ENCODE results near the gene DMC1. TPM values are rescaled to one million over a fixed set of nuclear protein-coding genes. Genes with fewer than 3 reads are reported as not detected.

DMC1 gene, protein sequence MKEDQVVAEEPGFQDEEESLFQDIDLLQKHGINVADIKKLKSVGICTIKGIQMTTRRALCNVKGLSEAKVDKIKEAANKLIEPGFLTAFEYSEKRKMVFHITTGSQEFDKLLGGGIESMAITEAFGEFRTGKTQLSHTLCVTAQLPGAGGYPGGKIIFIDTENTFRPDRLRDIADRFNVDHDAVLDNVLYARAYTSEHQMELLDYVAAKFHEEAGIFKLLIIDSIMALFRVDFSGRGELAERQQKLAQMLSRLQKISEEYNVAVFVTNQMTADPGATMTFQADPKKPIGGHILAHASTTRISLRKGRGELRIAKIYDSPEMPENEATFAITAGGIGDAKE
- total RNA-seq = 12.1 and 17.0 TPM in 2 replicates

DNA sequence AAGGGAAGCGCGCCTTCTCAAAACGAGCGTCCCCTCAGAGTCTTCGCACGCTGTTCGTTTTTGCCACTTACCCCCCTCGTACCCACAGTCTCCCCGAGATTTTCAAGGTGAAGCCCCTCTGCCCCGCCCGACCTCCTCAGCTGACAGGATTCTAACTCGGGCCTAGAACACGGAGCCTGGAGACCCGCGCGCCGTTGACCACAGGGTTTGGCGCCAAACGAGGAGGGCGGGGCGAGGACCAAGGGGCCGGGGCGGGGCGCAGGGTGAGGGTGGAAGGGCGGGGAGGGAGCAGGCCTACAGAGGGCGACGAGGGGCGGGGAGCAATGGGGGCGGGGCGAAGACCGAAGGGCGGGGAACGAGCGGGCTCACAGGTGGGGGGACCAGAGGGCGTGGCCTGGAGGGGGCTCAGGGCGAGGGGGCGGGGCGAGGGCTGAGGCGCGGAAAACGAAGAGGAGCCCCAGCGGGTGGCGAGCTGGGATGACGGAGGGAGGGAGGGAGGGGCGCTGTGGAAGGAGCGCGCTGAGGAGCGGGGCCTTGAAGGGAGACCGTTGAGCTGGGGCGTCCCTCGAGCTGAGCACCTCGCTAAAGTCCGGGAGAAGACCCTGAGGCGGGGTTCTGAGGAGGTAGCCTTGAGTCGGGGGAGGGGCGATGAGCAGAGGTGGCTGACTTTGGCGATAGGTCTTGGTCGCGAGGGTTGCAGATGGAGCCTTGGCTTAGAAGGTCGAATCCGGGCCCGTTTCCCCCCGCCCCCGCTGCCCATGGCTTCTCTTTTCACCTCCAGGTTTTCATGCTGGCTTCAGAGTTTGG, at the start of gene DMC1:
TSS of gene DMC1 (minus strand) at position 212 of the 807 bp plus-strand sequence. CDS start 1,927 bp downstream, outside the sequence.

DNA sequence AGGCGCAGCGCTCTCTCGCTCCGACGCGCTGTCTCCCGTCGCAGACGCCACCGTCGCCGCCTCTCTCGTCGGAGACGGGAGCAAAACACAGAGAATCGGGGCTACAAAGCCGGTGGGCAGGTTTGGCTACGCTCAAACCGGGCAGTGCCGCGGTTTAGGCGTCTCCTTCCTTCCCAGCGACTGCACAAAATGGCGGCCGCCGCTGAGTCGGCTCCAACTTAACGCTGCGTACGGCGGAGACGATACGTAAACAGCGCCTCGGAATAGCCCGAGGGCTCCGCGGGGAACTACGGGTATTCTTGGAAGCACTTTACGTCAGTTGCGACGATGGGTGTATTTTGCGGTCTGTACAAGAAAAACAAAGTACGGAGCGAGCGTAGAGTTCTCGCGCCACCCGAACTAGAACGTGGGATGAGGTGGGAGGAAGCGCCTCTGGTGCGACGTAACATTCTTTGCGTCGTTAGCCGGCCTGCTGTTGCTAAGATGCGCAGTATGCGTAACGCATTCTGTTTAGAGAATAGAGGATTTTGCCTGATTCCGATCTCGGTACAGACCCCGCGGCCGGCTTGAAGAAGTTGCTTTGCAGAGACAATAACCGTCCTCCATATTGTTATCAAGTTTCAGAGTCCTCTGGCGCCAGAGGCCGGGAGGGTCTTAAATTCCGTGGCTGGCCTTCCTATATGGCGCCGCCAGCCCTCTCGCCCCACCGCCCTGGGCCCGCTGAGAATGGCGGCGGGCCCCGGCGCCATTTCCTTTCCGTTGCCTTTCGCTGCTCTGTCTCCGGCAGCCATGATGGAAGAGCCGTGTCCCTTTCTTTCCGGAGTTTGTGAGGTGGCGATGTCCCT, 63.6 kb downstream of the DMC1 start, which contains the start of gene DDX17:
TSS of gene DDX17 (minus strand) at position 194 of the 845 bp plus-strand sequence.

Other genes starting within 250 kb of the DMC1 start
- gene KCNJ4, start 115.0 kb downstream of the DMC1 start, total RNA-seq = not detected in 2 replicates
- gene KDELR3, start 102.1 kb downstream of the DMC1 start, total RNA-seq = 88.6 and 89.1 TPM in 2 replicates
- gene DDX17, start 63.9 kb downstream of the DMC1 start, total RNA-seq = 367 and 398 TPM in 2 replicates
- gene FAM227A, start 86.2 kb upstream of the DMC1 start, total RNA-seq = 1.4 and 2.2 TPM in 2 replicates
- 11.7 and 12.5 TPM in 2 replicates for gene CBY1, start 86.5 kb upstream of the DMC1 start, total RNA-seq
- gene TOMM22, start 111.8 kb upstream of the DMC1 start, total RNA-seq = 73.5 and 78.0 TPM in 2 replicates
- 42.3 and 47.5 TPM in 2 replicates for gene JOSD1, start 130.8 kb upstream of the DMC1 start, total RNA-seq
- gene GTPBP1, start 135.8 kb upstream of the DMC1 start, total RNA-seq = 26.8 and 38.3 TPM in 2 replicates
- gene SUN2, start 185.8 kb upstream of the DMC1 start, total RNA-seq = 63.9 and 71.7 TPM in 2 replicates
- 10.6 and 11.4 TPM in 2 replicates for gene DNAL4, start 224.0 kb upstream of the DMC1 start, total RNA-seq